GM19351 (cell line): ENCODE data around the gene CALCOCO1.
"Not testable (repeated sequence)": the region's sequence is repeated elsewhere in the genome, so short reads cannot be mapped to it uniquely, and the experiment has no call there.

Experiments
- ATAC-seq: cut with Tn5 transposase; IDR thresholded peaks from one replicate; pipeline ENCODE4 v1.9.1; 2021; ENCODE audit warnings: mild to moderate bottlenecking, moderate library complexity; ENCODE audit not compliant: unreplicated experiment

Gene CALCOCO1

DNA sequence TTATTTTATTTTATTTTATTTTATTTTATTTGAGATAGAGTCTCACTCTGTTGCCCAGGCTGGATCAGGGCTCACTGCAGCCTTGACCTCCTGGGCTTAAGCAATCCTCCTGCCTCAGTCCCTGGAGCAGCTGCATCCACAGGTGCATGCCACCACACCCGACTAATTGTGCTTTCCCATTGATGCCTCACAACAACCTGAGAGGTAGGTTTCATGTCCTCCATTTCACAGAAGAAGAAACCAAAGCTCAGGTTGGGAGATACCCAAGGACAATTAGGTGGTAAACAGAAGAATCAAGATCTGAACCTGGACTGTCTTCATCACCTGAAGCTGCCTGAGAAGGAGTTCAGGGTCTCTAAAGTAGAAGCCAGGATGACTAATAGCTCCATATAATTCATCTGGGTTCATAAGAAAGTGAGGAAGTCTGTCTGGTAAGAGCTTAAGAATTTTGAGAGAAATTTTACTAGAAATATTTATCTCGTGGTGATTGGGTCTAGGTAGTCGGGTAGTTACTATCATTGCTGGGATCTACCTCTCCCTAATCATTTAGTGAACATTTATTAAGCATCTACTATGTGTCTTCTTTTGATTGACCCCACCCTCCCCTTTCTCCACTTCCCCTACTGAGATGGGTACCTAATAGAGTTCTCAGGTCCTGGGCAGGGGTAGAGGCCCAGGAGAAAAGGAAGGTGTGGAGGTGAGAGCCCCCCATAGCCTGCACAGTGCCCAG lies 28.1 kb downstream of the CALCOCO1 start:
- ATAC-seq = no peak

DNA sequence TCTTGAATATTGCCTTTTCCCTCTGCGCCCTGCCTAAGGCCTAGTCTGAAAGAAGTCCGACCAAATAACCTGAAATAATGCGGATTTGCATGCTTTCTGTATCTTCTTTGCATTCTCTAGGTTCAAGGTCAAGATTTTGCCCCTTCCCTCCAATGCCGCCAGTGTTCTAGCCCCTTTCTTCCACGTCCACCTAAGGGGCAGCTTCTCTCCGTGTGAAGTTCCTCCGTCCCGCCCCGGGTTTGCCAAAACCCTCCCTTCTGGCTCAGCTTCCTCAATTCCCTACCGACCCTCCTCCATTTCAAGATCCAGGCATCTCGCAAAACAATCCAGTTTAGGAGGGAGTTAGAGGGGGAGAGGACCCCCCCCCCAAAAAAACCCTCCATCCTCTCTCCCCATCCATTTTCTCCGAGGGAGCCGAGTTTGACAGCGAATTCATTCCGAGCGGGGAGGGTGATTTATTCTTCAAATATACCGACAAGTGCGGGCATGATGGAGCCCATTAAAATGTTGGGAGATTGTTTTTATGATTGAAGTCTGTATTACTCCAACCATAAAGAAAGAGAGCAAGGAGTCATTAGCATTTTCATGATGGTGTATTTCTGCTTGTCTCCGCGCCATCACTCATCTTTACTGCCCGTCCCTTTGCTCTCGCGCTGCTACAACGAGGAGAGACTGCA lies 30.5 kb downstream of the CALCOCO1 start:
- ATAC-seq = no peak

DNA sequence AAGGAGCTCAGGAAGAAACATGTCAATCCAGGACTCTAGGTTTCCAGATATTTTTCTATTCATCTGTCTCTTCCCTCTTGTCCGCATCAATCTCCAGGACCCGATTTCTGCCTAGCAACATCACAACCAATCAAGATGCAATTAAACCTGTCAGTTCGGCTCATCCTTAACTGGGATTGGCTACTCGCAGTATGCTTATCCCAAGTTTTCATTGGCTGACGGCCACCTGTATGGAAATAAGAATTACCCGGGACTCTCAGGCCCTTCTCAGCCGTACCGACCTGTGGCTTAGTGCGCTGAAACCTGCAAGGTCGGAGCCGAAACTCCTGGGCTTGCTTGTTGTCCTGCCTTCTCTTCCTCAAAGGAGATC lies 31.0 kb downstream of the CALCOCO1 start:
- no peak for ATAC-seq

DNA sequence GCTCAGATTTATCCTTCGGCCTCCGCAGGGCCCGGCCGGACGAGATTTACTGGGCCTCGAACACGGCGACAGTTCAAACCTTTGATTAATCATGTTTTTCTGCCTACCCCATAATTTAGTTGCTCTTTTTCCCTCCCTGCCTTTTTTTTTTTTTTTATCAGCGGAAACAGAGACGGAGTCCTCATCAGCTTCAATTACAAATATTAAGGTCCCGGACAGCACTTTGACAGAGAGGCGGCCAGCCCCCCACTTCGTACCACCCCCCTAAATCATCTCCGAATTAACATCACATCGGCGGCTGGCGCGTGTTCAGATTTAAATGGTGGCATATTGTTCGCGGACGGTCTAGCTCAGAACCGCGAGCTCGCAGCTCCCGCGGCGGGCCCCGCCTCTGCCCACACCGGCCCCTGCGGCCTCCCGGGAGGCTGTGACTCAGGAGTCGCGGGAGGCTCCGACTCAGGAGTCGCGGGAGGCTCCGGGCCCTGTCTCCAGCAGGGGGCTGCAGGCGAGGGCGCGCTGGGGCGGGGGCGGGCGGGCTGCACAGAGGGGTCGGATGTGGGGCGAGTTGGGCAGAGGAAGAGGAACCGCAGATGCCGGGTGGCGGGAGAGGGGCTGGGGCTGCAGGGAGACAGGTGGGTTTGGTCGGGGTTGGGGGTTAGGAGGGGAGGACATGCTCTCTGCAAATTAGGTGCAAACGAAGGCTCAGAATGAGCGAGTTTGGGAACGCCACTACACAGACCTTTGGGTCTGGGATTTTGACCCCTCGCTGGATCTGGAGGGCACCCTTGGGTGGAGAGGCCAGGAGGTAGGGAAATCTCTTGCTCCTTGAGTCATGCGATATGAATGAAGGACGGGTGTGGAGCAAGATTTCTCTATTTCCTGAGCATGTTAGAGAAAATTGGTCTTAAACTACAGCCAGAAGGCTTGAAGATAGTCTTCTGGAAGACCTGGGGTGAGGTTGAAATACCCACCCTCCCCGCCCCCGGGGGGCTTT lies 31.8 kb downstream of the CALCOCO1 start:
- no peak for ATAC-seq

DNA sequence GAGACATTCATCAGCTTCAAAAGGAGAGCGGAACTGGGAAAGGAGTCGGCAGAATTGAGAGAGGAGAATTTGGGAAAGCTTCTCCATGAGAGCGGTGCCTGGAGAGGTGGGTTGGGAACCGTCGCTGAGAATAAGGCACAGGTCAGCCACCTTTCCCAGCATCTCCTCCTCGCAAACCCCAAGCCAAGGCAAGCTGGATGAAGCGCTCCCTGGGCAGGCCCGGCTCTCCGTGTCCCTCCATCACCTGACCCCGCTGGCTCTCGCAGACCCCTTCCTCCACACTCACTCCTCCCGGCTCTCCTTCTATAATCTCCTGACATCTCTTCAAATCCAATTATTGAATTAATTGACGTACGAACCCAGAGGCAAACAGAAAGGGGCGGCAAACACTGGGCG lies 32.5 kb downstream of the CALCOCO1 start:
- no peak for ATAC-seq

DNA sequence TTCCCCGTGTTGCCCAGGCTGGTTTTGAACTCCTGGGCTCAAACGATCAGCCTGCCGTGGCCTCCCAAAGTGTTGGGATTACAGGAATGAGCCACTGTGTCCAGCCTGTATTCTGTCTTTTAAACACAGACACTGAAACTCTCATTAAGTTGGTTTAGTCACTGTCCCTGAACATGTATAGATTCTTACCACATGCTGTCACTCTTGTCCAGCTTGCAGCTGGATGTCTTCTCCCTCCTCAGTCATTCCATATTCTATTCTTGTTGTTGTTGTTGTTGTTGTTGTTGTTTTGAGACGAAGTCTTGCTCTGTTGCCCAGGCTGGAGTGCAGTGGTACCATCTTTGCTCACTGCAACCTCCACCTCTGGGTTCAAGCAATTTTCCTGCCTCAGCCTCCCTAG lies 39.1 kb downstream of the CALCOCO1 start:
- no peak for ATAC-seq

DNA sequence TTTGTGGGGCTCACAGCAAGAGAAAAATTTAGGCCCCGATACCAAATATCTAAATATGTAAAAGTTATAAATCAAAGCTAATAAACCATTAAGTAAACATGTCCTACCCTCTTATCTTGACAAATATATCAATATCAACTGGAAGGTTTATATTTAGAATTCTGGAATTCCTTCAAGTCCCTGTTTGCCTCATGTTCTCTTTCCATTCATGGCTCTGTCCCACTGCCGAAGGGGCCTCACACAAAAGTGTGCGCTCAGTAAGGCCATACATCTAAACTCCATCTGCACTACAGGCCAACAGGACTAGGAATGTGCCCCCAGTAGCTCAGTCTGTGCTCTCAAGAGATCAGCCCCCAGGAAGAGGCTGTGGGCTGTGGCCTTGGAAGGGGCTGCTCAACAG lies 40.8 kb downstream of the CALCOCO1 start:
- no peak for ATAC-seq

DNA sequence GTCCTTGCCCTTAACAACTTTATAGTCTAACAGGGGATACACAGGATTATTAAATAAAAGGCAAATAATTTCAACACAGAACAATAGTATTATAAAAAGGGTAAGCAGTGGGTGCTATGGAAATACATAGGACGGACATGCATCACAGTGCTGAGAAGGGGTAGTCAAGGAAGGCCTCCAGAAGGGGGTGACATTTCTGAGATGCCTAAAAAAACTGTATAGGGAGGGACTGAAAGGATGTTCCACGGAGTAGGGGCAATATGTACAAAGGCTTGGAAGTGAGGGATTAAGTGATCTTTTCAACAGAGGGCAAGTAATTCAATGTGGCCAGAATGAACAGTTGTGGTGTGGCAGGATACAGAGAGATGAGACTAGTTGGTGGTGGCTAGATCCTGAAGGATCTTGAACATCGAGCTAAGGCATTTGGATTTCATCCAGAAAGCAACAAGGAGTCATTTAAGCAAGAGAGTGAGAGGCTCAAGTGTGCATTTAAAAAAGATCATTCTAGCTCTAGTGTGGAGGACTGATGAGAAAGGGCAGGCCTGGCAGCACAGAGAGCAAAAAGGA lies 42.5 kb downstream of the CALCOCO1 start:
- ATAC-seq = no peak

DNA sequence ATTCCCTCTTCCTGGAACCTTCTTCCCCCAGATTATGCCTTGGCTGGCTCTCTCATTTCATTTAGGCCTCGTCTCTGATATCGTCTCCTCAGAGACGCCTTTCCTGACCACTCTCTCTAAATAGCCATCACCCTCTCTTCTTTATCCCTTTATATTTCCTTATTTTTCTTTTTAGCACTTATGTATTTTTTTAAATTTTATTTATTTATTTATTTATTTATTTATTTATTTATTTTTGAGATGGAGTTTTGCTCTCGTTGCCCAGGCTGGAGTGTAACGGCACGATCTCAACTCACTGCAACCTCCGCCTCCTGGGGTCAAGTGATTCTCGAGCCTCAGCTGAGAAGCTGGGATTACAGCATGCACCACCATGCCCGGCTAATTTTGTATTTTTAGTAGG lies 43.3 kb downstream of the CALCOCO1 start:
- no peak for ATAC-seq

DNA sequence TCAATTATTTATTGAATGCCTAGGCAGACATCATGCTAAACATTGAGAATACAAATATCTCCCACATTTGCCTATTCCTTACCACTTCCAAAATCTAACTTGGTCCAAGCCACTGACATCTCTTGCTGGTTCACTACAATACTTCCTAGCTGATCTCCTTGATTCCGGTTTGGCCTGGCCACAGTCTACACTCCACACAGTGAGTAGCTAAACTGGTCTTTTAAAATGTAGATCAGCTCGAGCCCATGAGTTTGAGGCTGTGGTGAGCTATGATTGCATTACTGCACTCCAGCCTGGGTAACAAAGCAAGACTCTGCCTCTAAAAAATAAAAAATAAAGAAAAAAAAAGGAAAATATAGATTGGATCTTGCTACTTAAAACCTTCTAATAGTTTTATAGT lies 43.8 kb downstream of the CALCOCO1 start:
- no peak for ATAC-seq

DNA sequence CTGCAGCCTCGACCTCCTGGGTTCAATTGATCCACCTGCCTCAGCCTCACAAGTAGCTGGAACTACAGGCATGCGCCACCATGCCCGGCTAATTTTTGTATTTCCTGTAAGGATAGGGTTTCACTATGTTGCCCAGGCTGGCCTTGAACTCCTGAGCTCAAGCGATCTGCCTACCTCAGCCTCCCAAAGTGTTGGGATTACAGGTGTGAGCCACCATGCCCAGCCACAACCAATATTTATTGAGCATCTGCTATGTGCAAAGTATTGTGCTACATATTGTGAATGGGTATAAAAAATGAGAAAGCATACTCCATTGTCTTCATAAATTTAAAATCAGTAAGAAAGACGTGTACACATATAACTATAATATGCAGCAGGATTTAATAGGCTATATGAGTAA lies 47.2 kb downstream of the CALCOCO1 start:
- not testable (repeated sequence) for ATAC-seq

DNA sequence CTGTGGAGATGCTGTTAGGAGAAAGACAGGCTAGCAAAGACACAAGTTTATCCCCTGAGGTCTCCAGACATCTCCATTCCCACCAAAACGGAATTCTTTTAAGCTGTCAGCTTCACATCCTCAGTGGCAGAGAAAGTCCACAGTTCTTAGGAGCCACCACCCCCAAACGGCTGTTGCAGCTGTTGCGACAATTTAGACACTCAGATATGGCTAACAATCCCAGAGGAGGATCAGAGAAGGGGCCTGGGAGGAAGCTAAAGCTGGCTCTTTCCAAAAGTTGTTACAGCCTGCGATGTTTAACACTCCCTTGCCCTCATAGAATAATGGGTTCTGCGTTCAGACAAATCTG lies 49.5 kb downstream of the CALCOCO1 start:
- no peak for ATAC-seq

DNA sequence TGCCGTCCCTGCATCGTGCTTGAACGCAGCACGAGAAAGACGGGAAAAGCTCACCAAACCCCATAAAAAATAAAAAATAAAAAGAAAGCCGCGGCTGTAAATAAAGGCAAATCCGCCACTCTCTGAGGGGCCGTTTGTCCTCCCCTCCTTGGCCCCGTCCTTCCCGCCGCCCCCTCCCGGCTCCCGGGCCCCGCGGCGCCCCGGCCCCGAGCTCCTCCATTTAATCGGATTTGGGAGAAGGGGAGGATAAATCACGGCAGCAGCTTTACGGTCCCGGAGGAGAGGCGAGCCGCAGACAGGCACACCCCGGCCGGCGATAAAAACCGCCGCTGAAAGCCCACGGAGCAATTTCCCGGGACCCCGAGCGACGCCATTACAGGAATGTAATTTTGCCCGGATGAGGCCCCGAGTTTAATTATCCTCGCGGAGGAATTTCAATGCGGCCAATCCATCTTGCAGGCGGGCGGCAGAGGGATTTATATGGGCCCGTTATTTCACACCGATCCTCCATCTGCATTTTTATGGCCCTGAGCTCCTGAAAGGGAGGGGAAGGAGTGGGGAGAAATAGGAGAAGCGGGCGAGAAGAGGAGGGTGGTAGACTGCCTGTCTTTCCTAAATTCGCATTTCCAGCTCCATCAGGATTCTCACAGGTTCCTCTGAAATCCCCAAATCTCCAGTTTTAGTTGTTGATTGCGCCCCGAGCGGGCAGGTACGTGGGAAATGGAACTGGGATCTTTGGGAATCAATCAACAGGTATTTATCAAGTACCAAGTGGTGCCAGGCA lies 50.0 kb downstream of the CALCOCO1 start:
- ATAC-seq = no peak

DNA sequence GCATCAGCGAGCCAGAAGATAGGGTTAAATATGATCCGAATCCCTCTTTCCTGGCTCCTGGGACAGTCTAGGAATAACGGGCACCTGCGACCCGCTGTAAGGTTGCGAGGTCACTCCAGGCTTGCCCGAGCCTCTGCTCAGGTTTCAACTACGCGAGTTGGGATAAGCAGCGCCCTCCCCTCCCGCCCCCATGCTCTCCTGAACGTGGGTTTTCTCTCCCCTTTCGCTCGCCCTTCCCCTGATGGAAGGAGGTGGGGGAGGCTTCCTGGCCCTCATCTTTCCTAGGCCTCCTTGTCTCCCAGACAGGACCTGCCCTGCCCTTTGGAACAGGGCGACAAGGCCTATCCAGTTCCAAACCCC lies 50.6 kb downstream of the CALCOCO1 start:
- no peak for ATAC-seq

DNA sequence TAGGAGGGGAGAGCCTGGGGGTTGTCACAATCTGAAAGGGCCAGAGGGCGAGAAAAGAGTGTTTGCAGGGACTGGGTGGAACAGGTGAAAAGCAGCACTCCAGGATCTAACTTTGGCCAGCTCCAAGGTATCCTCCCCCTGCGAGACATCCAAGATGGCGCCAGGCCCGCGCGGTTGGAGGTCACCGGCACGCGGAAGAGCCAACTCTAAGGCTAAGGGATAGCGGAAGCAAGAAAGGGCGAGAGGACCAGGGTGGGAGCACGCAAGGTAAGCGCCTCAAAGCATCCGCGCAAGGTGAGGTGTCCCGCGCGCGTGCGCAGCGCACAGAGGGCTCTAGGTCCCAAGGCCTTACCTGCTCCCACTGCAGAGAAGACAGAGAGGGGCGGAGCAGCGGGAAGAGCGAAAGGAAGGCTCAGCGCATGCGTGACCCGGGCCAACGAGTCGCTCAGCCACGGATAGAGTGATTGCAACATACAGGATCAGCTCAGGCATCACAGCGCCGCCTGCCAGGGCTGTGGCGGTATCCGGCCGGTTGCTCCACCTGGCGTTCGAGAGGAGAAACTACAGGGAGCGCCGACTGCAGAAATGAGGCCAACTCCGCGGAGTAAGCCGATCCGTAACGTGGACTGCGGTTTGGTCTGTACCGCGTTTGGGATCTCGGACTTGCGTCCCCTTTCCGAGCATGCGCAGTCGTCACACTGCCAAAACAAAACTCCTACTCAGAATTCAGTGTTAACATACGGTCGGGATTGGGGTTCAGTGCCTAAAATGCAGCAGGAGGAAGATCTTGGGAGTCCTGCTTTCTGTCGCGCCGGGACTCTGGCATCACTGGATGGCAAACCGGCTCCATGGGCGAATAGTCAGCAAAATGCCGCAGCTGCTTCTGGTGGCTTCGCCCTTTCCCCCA lies 51.3 kb downstream of the CALCOCO1 start, which contains the start of gene ATP5MC2:
Gene ATP5MC2, minus strand, starts transcription at position 383 of the 907 bp plus-strand sequence. CDS start 3,469 bp downstream, outside the sequence.
- ATAC-seq = peak; percentile 94

DNA sequence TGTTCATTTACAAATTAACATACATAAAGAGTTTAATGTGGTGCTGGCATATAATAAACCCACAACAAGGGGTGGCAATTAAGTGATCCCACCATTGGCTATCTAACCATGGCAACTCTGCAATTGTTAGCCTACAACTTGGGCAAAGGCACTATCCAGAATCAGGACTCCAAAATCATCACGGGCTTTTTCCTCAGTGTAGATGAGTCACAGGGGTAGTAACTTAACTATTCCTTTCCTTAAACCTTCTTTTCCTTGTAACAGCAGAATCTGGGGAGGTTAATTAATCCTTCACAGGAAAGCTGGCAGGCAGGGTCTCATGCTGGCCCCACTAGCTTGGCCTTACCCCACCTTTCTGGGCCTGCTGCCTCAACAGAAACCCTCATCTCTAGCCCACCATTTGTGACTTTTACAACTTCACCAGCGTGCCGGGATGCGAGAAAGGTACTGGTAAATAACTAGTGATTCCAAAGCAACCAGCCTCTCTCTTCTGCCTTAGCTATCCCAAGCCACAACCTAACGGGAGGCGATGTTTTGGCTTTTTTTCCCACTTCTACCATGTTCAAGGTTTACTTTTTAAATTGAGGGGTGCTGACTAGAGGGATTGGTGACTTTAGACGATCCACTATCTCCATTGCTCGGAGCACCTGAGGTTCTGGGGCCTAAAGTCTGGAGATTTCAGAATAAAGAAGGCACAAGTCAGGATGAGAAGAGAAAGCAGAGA lies 52.1 kb downstream of the CALCOCO1 start:
- ATAC-seq = no peak

DNA sequence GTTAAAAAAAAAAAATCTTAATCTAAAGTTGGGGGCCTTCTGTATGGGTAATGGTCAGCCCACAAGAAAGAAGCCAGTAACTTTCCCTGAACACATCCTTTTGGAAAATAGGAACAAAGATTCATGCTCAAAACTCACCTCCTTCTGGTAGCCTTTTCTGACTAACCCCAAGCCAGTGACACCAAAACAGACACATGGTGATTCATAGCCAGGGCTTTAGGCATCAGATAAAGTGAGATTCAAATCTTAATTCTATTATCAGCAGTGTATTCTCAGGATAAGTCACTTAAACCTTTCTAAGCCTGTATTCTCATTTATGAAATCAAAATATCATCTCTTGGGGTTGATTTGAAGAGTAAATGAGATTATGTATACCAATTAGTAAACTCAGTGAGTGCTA lies 56.3 kb downstream of the CALCOCO1 start:
- no peak for ATAC-seq

DNA sequence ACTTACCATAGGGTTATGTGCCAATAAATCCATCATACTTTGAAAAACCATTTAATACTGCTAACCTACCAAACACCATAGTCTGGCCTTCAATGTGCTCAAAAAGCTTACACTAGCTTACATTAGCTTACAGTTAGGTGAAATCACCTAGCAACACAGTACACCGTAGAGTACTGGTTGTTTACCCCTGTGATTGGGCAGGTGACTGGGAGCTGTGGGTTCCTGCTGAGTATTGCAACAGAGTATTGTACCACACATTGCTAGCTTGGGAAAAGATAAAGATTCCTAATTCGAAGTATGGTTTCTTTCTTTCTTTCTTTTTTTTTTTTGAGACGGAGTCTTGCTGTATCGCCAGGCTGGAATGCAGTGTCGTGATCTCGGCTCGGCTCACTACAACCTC lies 56.9 kb downstream of the CALCOCO1 start:
- no peak for ATAC-seq

DNA sequence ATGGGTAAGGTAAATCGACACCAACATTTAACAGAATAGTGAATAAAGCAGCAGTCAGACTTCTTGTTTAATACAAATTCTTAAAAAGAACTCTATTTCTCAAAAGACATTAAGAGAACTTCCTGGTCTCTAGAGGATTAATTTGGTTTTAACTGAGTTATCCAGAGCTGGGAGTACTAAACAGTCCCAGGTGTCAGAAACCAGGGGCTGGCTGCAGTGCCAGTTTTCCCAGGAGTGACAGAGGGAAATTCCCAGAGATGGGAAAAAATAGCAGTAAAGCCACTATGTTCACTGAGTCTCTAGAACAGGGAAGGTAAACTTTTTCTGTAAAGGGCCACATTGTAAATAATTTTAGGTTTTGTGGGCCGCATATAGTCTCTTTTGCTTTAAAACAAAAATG lies 60.2 kb downstream of the CALCOCO1 start:
- ATAC-seq = no peak
